Lower leg skin (tissue), 4 donors: ENCODE data around the gene NUDT17. TPM values are rescaled to one million over a fixed set of nuclear protein-coding genes. Genes with fewer than 3 reads are reported as not detected.

ENCODE experiments used
- DNase-seq, 2 donors: peaks; one replicate each; pipeline ENCODE4 v3.0.0-alpha.2; 2019; ENCODE audit warnings: low spot score in 2 of 2
- H3K4me3 ChIP-seq: fragments of 200-600 bp; sonication (generic); 2 replicates; pipeline ENCODE4 v1.5.1; 2017; ENCODE audit warnings: mild to moderate bottlenecking, low read depth; ENCODE audit not compliant: poor library complexity, severe bottlenecking
- CTCF ChIP-seq, 3 donors: fragments of 450-650 bp; IDR thresholded peaks; one replicate each; pipeline ENCODE4 v1.5.1; 2016; ENCODE audit warnings: antibody characterized with exemption in 3 of 3, mild to moderate bottlenecking in 3 of 3, moderate library complexity in 2 of 3
- POLR2A ChIP-seq, 2 donors: fragments of 450-650 bp; IDR thresholded peaks; one replicate each; pipeline ENCODE4 v1.6.1; 2016 to 2017; ENCODE audit warnings: antibody characterized with exemption in 2 of 2, mild to moderate bottlenecking in 1 of 2, moderate library complexity in 1 of 2
- WGBS, 2 donors: methylation state at CpG; one replicate each; pipeline ENCODE4 v1.1.5; 2018; 5-methylcytosine and 5-hydroxymethylcytosine counted together
- intact Hi-C: fragments of 100-400 bp; cut with DNase I; formaldehyde crosslinking; loops from one replicate; pipeline ENCODE4 v1.15.0; 2023; ENCODE audit warnings: low total_unique reads
- total RNA-seq, 4 donors: library from RNA; depleted of rRNA; stranded (reverse); fragments of >200 nt; gene quantifications; one replicate each; pipeline ENCODE4 v1.1.0, GENCODE V29; 2016

Gene NUDT17
- total RNA-seq, 4 donors from 2014 or later, result 0.25 to 5.0 (median 2.5) TPM

- WGBS, 2 donors, result 8 to 11% methylated on average over 4 of the region's 4 CpGs
- DNase-seq, result no peak
- intact Hi-C loops, result loop anchor here (5.0 kb wide), 2 partner anchors 62 to 167 kb away; no protein-coding TSS in a partner anchor
- H3K4me3 ChIP-seq, result no peak overlapping the region
- TF ChIP-seq CTCF (IDR thresholded peaks at IDR 0.05), result no peak
- no peak for TF ChIP-seq POLR2A (IDR thresholded peaks at IDR 0.05)
Observed at GRCh38 chr1:145845144-145845513, 301 bp upstream of the NUDT17 start.

- 47 to 53% methylated on average over 3 of the region's 3 CpGs for WGBS, 2 donors
- intact Hi-C loops, result loop anchor here (5.0 kb wide), 2 partner anchors 61 to 166 kb away; no protein-coding TSS in a partner anchor
- DNase-seq, result no peak
- TF ChIP-seq CTCF (IDR thresholded peaks at IDR 0.05) (no peak), POLR2A (IDR thresholded peaks at IDR 0.05) (no peak)
- no peak overlapping the region for H3K4me3 ChIP-seq
Observed at GRCh38 chr1:145846201-145846612, 777 bp downstream of the NUDT17 start.

- DNase-seq, result no peak
- 75 to 79% methylated on average over 3 of the region's 3 CpGs for WGBS, 2 donors
- no peak for TF ChIP-seq CTCF (IDR thresholded peaks at IDR 0.05)
- TF ChIP-seq POLR2A (IDR thresholded peaks at IDR 0.05), result no peak
- intact Hi-C loops, result loop anchor here (5.0 kb wide), 2 partner anchors 59 to 164 kb away; no protein-coding TSS in a partner anchor
- H3K4me3 ChIP-seq, result no peak overlapping the region
Observed at GRCh38 chr1:145847827-145848226, 2.4 kb downstream of the NUDT17 start.

GRCh38 chr1:145849356-145850160 lies 4.1 kb downstream of the NUDT17 start:
- no peak for TF ChIP-seq CTCF (IDR thresholded peaks at IDR 0.05)
- no peak for DNase-seq

GRCh38 chr1:145855426-145855948 lies 10.1 kb downstream of the NUDT17 start:
- H3K4me3 ChIP-seq, result no peak overlapping the region
- no peak for DNase-seq
- WGBS, 2 donors, result 85 to 90% methylated on average over 7 of the region's 7 CpGs
- intact Hi-C loops, result no loop called here
- TF ChIP-seq CTCF (IDR thresholded peaks at IDR 0.05) (no peak), POLR2A (IDR thresholded peaks at IDR 0.05) (no peak)

More at GRCh38 chr1:145849356-145850160, 4.1 kb downstream of the NUDT17 start:
- intact Hi-C loops, result loop anchor here (5.0 kb wide), 2 partner anchors 58 to 163 kb away; no protein-coding TSS in a partner anchor
- WGBS, 2 donors, result 78 to 79% methylated on average over 14 to 15 of the region's 15 CpGs
- H3K4me3 ChIP-seq, result no peak overlapping the region
